ENCODE measurements around the gene ILK. TPM values are rescaled to one million over a fixed set of nuclear protein-coding genes. Genes with fewer than 3 reads are reported as not detected.

ILK gene
- total RNA-seq, 4 donors from 2014 or later, result 101 to 144 (median 121) TPM

DNA sequence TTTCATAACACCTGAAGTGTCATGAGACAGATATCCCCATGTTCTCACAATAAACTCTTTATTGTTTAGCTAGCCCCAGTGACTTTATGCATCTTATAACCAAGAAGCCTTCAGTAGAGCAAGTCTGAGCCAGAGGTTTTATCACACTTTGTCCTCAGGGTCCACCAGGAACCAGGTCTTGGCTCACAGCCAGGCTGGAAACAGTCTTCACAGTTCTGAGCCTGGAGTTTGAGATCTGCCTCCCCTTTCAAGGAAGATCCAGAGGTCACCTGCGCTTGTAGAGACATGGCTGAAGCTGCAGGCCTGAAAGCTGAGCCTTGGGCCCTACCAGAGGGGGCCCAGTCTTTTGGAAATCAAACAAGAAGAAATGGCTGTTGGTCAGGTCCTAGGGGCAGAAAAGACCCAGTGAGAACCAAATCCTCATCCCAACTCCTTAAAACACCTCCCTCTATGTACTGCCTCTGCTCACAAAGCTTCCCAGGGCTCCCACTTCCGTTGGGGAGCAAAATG is 3.6 kb upstream of the ILK start:
- no peak for DNase-seq
- intact Hi-C loops (cut with DNase I), result loop anchor here (5.0 kb wide), 1 partner anchor 82 kb away; the partner anchor contains the start of gene MRPL17
- Histone ChIP-seq H3K27me3 (no peaks in the 10 kb centered on the region), H3K9me3 (no peaks in the 10 kb centered on the region), H3K27ac (no peak overlapping the region), H3K4me1 (peaks cover 24 to 32% of the 10 kb centered on the region in 2 donors), H3K36me3 (peaks cover 27 to 29% of the 10 kb centered on the region in 2 donors), H3K4me3 (replicated peaks in 1 of 3) (no peak overlapping the region)
- TF ChIP-seq, protein P1, sequence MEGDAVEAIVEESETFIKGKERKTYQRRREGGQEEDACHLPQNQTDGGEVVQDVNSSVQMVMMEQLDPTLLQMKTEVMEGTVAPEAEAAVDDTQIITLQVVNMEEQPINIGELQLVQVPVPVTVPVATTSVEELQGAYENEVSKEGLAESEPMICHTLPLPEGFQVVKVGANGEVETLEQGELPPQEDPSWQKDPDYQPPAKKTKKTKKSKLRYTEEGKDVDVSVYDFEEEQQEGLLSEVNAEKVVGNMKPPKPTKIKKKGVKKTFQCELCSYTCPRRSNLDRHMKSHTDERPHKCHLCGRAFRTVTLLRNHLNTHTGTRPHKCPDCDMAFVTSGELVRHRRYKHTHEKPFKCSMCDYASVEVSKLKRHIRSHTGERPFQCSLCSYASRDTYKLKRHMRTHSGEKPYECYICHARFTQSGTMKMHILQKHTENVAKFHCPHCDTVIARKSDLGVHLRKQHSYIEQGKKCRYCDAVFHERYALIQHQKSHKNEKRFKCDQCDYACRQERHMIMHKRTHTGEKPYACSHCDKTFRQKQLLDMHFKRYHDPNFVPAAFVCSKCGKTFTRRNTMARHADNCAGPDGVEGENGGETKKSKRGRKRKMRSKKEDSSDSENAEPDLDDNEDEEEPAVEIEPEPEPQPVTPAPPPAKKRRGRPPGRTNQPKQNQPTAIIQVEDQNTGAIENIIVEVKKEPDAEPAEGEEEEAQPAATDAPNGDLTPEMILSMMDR (IDR thresholded peaks at IDR 0.05), result no peak
- no peak for TF ChIP-seq POLR2A (IDR thresholded peaks at IDR 0.05)
- 97 to 100% methylated on average over 2 of the region's 2 CpGs for WGBS, 2 donors

DNA sequence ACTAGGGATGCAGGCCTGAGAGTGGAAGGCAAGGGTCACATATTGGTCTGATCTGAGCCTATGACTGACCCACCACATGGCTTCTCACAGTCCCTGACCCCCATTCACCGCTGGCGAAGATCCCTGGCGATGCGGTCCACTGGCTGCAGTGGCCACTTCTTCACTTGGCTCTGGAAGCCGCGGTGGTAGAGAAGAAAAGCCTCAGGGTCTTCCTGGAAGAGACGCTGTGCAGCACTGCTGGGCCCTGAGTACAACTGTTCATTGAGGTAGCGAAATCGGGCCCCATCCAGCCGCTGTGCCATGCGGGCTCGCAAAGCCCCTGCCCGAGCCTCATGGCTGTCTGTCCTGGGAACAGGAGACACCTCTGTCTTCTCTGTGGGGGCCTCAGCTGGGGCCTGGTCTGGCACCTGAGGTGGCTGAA is 2.5 kb upstream of the ILK start:
- H3K9me3 ChIP-seq, result no peaks in the 10 kb centered on the region
- WGBS, 2 donors, result 99% methylated on average over 13 of the region's 13 CpGs
- intact Hi-C loops (cut with DNase I), result loop anchor here (5.0 kb wide), 1 partner anchor 81 kb away; the partner anchor contains the start of gene MRPL17
- TF ChIP-seq, protein P1 (IDR thresholded peaks at IDR 0.05), result no peak
- TF ChIP-seq POLR2A (IDR thresholded peaks at IDR 0.05), result no peak
- peaks cover 27 to 29% of the 10 kb centered on the region in 2 donors for H3K36me3 ChIP-seq
- H3K27ac ChIP-seq, result no peak overlapping the region
- no peaks in the 10 kb centered on the region for H3K27me3 ChIP-seq
- peaks cover 32 to 41% of the 10 kb centered on the region in 2 donors for H3K4me1 ChIP-seq
- no peak overlapping the region for H3K4me3 ChIP-seq (replicated peaks in 1 of 3)
- no peak for DNase-seq

DNA sequence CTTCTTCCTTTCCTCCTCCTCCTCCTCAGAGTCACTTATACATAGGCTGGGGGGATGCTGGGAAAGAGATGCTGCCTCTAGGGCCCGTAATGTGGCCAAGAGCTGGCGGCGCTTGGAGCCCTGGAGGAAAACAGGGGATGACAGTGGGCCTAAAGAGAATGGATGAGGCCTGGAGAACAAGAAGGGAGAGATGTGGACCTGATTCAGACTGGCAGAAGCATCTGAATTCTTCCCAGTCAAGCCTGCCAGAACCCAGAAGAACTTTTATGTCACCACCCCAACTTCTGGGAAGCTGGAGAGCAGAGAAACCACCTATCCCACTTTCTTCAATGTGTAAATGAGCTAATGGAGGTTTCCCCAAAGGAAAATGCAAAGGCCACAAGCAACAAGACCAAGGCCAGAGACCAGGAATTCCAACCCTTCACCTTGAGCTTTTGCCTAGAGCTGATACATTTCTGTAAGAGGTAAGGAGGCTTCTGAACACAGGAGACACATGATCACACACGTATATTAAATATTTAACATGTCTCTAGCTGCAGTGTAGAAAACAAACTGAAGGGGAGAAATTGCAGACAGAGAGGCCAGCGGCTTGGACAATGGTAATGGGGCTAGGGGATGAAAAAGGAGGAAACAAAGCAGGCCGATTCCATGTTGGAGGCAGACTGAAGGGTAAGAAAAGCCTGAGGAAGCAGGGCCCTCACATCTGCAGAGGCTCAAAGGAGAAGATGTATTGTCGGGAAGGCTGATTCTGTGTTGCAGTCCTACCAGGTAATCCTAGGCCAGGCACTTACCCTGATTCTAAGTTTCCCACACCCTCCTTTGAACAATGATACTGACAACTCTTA is 1.3 kb upstream of the ILK start:
- no peak for DNase-seq
- peak overlapping the region; percentile 37 to 91 (median 89) for H3K4me3 ChIP-seq (replicated peaks in 1 of 3)
- H3K27ac ChIP-seq, result peak overlapping the region in 2 of 3 donors; percentile 91 to 92
- TF ChIP-seq, protein P1 (IDR thresholded peaks at IDR 0.05), result no peak
- TF ChIP-seq POLR2A (IDR thresholded peaks at IDR 0.05), result no peak
- peaks cover 32 to 41% of the 10 kb centered on the region in 2 donors for H3K4me1 ChIP-seq
- 54 to 61% methylated on average over 7 of the region's 7 CpGs for WGBS, 2 donors
- no peaks in the 10 kb centered on the region for H3K9me3 ChIP-seq
- H3K27me3 ChIP-seq, result no peaks in the 10 kb centered on the region
- intact Hi-C loops (cut with DNase I), result loop anchor here (5.0 kb wide), 1 partner anchor 80 kb away; the partner anchor contains the start of gene MRPL17
- peaks cover 27 to 29% of the 10 kb centered on the region in 2 donors for H3K36me3 ChIP-seq

DNA sequence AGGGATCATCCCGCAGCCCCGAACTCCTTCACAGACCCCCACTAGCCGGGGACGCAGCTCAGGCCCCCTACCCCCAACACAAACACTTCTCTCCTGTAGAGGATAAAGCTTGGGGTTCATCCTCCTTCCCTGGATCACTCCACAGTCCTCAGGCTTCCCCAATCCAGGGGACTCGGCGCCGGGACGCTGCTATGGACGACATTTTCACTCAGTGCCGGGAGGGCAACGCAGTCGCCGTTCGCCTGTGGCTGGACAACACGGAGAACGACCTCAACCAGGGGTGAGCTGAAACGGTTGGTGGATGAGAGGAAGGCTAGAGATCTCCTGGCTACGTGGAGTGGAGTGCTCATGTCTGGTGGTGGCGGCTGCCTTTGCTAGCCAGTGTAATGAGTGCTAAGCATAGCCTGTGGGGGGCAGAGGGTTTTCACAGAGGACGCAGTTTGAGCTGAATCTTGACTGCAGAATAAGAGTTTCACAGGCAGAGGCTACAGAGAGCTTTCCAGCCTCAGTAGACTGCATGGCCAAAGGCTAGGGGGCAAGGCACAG is 580 bp downstream of the ILK start:
- no peaks in the 10 kb centered on the region for H3K27me3 ChIP-seq
- H3K27ac ChIP-seq, result peak overlapping the region; percentile 85 to 92 (median 91)
- TF ChIP-seq, protein P1 (IDR thresholded peaks at IDR 0.05), result peak in 3 of 6 experiments; percentile 11 to 16 (median 15)
- peak in 1 of 2 donors; percentile 9 for TF ChIP-seq POLR2A (IDR thresholded peaks at IDR 0.05)
- intact Hi-C loops (cut with DNase I), result loop anchor here (5.0 kb wide), 1 partner anchor 78 kb away; the partner anchor contains the start of gene MRPL17
- peaks cover 35 to 38% of the 10 kb centered on the region in 2 donors for H3K36me3 ChIP-seq
- peak; percentile 66 to 74 for DNase-seq
- peak overlapping the region; percentile 78 to 91 (median 89) for H3K4me3 ChIP-seq (replicated peaks in 1 of 3)
- H3K9me3 ChIP-seq, result no peaks in the 10 kb centered on the region
- WGBS, 2 donors, result 0 to 1% methylated on average over 18 of the region's 20 CpGs
- H3K4me1 ChIP-seq, result peaks cover 32 to 47% of the 10 kb centered on the region in 2 donors

Data from thyroid gland (tissue), 4 donors.